ENCODE measurements around the gene MYH11.
"Not testable (repeated sequence)": the region's sequence is repeated elsewhere in the genome, so short reads cannot be mapped to it uniquely, and the experiment has no call there.

The MYH11 gene

GRCh38 chr16:15836965-15837611 lies 19.7 kb downstream of the MYH11 start:
- DNase-seq = no peak

GRCh38 chr16:15836074-15836473 lies 20.8 kb downstream of the MYH11 start:
- no peak for DNase-seq

GRCh38 chr16:15835136-15835878 lies 21.5 kb downstream of the MYH11 start:
- no peak for DNase-seq

- DNase-seq = no peak
Observed at GRCh38 chr16:15834502-15834901, 22.3 kb downstream of the MYH11 start.

- DNase-seq = no peak
Observed at GRCh38 chr16:15833541-15833940, 23.3 kb downstream of the MYH11 start.

GRCh38 chr16:15832241-15832640 lies 24.6 kb downstream of the MYH11 start:
- DNase-seq = no peak

- DNase-seq = no peak
Observed at GRCh38 chr16:15830832-15831451, 25.9 kb downstream of the MYH11 start.

GRCh38 chr16:15829460-15829859 lies 27.4 kb downstream of the MYH11 start:
- DNase-seq = no peak

- DNase-seq = no peak
Observed at GRCh38 chr16:15827709-15828343, 29.0 kb downstream of the MYH11 start.

GRCh38 chr16:15827299-15827698 lies 29.5 kb downstream of the MYH11 start:
- no peak for DNase-seq

- no peak for DNase-seq
Observed at GRCh38 chr16:15825750-15826305, 31.0 kb downstream of the MYH11 start.

GRCh38 chr16:15822957-15823356 lies 33.9 kb downstream of the MYH11 start:
- DNase-seq = no peak

GRCh38 chr16:15820837-15821236 lies 36.0 kb downstream of the MYH11 start:
- DNase-seq = no peak

- DNase-seq = no peak
Observed at GRCh38 chr16:15819046-15819445, 37.8 kb downstream of the MYH11 start.

GRCh38 chr16:15817446-15817845 lies 39.4 kb downstream of the MYH11 start:
- DNase-seq = no peak

GRCh38 chr16:15816228-15816627 lies 40.6 kb downstream of the MYH11 start:
- no peak for DNase-seq

- DNase-seq = not testable (repeated sequence)
Observed at GRCh38 chr16:15812401-15812750, 44.5 kb downstream of the MYH11 start.

- DNase-seq = no peak
Observed at GRCh38 chr16:15811481-15812400, 45.1 kb downstream of the MYH11 start.

- no peak for DNase-seq
Observed at GRCh38 chr16:15810949-15811348, 45.9 kb downstream of the MYH11 start.

- DNase-seq = no peak
Observed at GRCh38 chr16:15810411-15810810, 46.4 kb downstream of the MYH11 start.

GRCh38 chr16:15809297-15809696 lies 47.5 kb downstream of the MYH11 start:
- not testable (repeated sequence) for DNase-seq

- DNase-seq = no peak
Observed at GRCh38 chr16:15808071-15808470, 48.8 kb downstream of the MYH11 start.
